Neural progenitor cell (in vitro differentiated cells): Measurements from ENCODE around the gene PAQR4. TPM values are rescaled to one million over a fixed set of nuclear protein-coding genes. Genes with fewer than 3 reads are reported as not detected.
A peak's percentile ranks its signal among the peaks of the same experiment; 100 is the strongest.

Experiments used
- DNase-seq: peaks from one replicate; pipeline ENCODE4 v3.0.0-alpha.2; 2016; ENCODE audit warnings: low spot score
- H2AFZ ChIP-seq: fragments of 200-600 bp; sonication (generic); replicated peaks from 2 replicates; pipeline ENCODE4 v1.6.1; 2016; ENCODE audit warnings: antibody characterized with exemption
- H3F3A ChIP-seq: fragments of 200-600 bp; sonication (generic); 2 replicates; pipeline ENCODE4 v1.6.1; 2016; ENCODE audit warnings: antibody characterized with exemption, low read depth
- H3K27ac ChIP-seq: fragments of 200-600 bp; sonication (generic); 2 replicates; pipeline ENCODE4 v1.5.1; 2016; ENCODE audit warnings: mild to moderate bottlenecking
- H3K27me3 ChIP-seq: fragments of 200-600 bp; sonication (generic); 2 replicates; pipeline ENCODE4 v1.6.1; 2016; ENCODE audit warnings: mild to moderate bottlenecking, moderate library complexity
- H3K36me3 ChIP-seq: fragments of 200-600 bp; sonication (generic); 2 replicates; pipeline ENCODE4 v1.5.1; 2016
- H3K4me1 ChIP-seq: fragments of 200-600 bp; sonication (generic); 2 replicates; pipeline ENCODE4 v1.6.1; 2016; ENCODE audit warnings: mixed run types
- H3K4me2 ChIP-seq: fragments of 200-600 bp; sonication (generic); 2 replicates; pipeline ENCODE4 v1.6.1; 2016
- H3K4me3 ChIP-seq: fragments of 200-600 bp; sonication (generic); 2 replicates; pipeline ENCODE4 v1.5.1; 2016
- H3K79me2 ChIP-seq: fragments of 200-600 bp; sonication (generic); 2 replicates; pipeline ENCODE4 v1.6.1; 2016; ENCODE audit warnings: low read depth
- H3K9ac ChIP-seq: fragments of 200-600 bp; sonication (generic); 2 replicates; pipeline ENCODE4 v1.6.1; 2016
- H3K9me3 ChIP-seq: fragments of 200-600 bp; sonication (generic); 2 replicates; pipeline ENCODE4 v1.5.1; 2016; ENCODE audit warnings: low read depth
- H4K20me1 ChIP-seq: fragments of 200-600 bp; sonication (generic); 2 replicates; pipeline ENCODE4 v1.6.1; 2016; ENCODE audit warnings: low read depth
- H3K27ac Mint-ChIP-seq: 3 replicates; pipeline ENCODE4 v1.8.0; 2021; ENCODE audit warnings: mixed read lengths
- H3K27me3 Mint-ChIP-seq: 2 replicates; pipeline ENCODE4 v1.8.0; 2022; ENCODE audit warnings: low read depth, mild to moderate bottlenecking, inconsistent platforms, moderate library complexity, mixed read lengths; ENCODE audit not compliant: insufficient read depth
- H3K36me3 Mint-ChIP-seq: 3 replicates; pipeline ENCODE4 v1.8.0; 2021; ENCODE audit warnings: mixed read lengths
- H3K4me1 Mint-ChIP-seq: 3 replicates; pipeline ENCODE4 v1.8.0; 2021; ENCODE audit warnings: mixed read lengths
- H3K4me3 Mint-ChIP-seq: 3 replicates; pipeline ENCODE4 v1.8.0; 2021; ENCODE audit warnings: mild to moderate bottlenecking, moderate library complexity, mixed read lengths
- H3K9me3 Mint-ChIP-seq: 3 replicates; pipeline ENCODE4 v1.8.0; 2020; ENCODE audit warnings: mixed read lengths
- EZH2 ChIP-seq: fragments of 200-600 bp; sonication (generic); IDR thresholded peaks from 2 replicates; pipeline ENCODE4 v1.6.1; 2017; ENCODE audit warnings: antibody characterized with exemption, mild to moderate bottlenecking, moderate library complexity
- EZH2phosphoT487 ChIP-seq: fragments of 200-600 bp; sonication (generic); IDR thresholded peaks from 2 replicates; pipeline ENCODE4 v1.6.1; 2017; ENCODE audit warnings: antibody characterized with exemption
- total RNA-seq: library from RNA; depleted of rRNA; stranded (reverse); fragments of >200 nt; gene quantifications from 2 replicates; pipeline ENCODE4 v1.2.3, GENCODE V29; 2015; ENCODE audit warnings: low replicate concordance
- TF ChIP-seq, protein P1 (sequence below): fragments of 200-600 bp; sonication (generic); IDR thresholded peaks from 2 replicates; pipeline ENCODE4 v1.5.1; 2017; ENCODE audit warnings: antibody characterized with exemption, mild to moderate bottlenecking

Gene PAQR4
- total RNA-seq, 1 donor from 2014 or later: 3.3 TPM

GRCh38 chr16:3017794-3018506, 48.8 kb downstream of the PAQR4 start, which contains the start of gene CLDN6:
Gene CLDN6 (minus strand): TSS chr16:3018183. CDS start chr16:3016021, 2,162 bp downstream.
- Mint-ChIP-seq H3K4me3 (peak within 1 kb of the TSS; percentile 88), H3K9me3 (no peaks in the 10 kb centered on the region), H3K36me3 (peaks cover 2% of the 10 kb centered on the region), H3K27ac (no peak within 1 kb of the TSS), H3K27me3 (peaks cover 38% of the 10 kb centered on the region), H3K4me1 (peaks cover 49% of the 10 kb centered on the region)
- peak; percentile 96 for DNase-seq
- TF ChIP-seq EZH2phosphoT487 (no peak), EZH2 (no peak)
- TF ChIP-seq, protein P1, sequence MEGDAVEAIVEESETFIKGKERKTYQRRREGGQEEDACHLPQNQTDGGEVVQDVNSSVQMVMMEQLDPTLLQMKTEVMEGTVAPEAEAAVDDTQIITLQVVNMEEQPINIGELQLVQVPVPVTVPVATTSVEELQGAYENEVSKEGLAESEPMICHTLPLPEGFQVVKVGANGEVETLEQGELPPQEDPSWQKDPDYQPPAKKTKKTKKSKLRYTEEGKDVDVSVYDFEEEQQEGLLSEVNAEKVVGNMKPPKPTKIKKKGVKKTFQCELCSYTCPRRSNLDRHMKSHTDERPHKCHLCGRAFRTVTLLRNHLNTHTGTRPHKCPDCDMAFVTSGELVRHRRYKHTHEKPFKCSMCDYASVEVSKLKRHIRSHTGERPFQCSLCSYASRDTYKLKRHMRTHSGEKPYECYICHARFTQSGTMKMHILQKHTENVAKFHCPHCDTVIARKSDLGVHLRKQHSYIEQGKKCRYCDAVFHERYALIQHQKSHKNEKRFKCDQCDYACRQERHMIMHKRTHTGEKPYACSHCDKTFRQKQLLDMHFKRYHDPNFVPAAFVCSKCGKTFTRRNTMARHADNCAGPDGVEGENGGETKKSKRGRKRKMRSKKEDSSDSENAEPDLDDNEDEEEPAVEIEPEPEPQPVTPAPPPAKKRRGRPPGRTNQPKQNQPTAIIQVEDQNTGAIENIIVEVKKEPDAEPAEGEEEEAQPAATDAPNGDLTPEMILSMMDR: peak; percentile 78
- H3K4me1 ChIP-seq: peaks cover 18% of the 10 kb centered on the region
- peak within 1 kb of the TSS; percentile 30 for H3K9ac ChIP-seq
- H3K4me2 ChIP-seq: peak within 1 kb of the TSS; percentile 89
- peaks cover 65% of the 10 kb centered on the region for H3F3A ChIP-seq
- peak within 1 kb of the TSS; percentile 91 for H3K4me3 ChIP-seq
- H3K27ac ChIP-seq: no peak within 1 kb of the TSS
- H3K9me3 ChIP-seq: no peaks in the 10 kb centered on the region
- H3K79me2 ChIP-seq: peaks cover 22% of the 10 kb centered on the region
- peaks cover 41% of the 10 kb centered on the region for H3K27me3 ChIP-seq
- no peak within 1 kb of the TSS for H2AFZ ChIP-seq
- peaks cover 62% of the 10 kb centered on the region for H4K20me1 ChIP-seq
- no peaks in the 10 kb centered on the region for H3K36me3 ChIP-seq

- TF ChIP-seq EZH2phosphoT487: no peak
- TF ChIP-seq, protein P1: no peak
- TF ChIP-seq EZH2: no peak
Observed at GRCh38 chr16:3019594-3020246, 50.6 kb downstream of the PAQR4 start.

GRCh38 chr16:3020247-3020603, 51.1 kb downstream of the PAQR4 start, which contains the start of gene TNFRSF12A:
Gene TNFRSF12A (plus strand): TSS chr16:3020368. CDS start chr16:3020398, 30 bp downstream.
- peaks cover 56% of the 10 kb centered on the region for H4K20me1 ChIP-seq
- no peak within 1 kb of the TSS for H3K9ac ChIP-seq
- Mint-ChIP-seq H3K27ac (peak within 1 kb of the TSS; percentile 87), H3K27me3 (peaks cover 32% of the 10 kb centered on the region), H3K36me3 (peaks cover 5% of the 10 kb centered on the region), H3K4me3 (peak within 1 kb of the TSS; percentile 93), H3K9me3 (no peaks in the 10 kb centered on the region), H3K4me1 (peaks cover 54% of the 10 kb centered on the region)
- H3K27me3 ChIP-seq: peaks cover 26% of the 10 kb centered on the region
- peaks cover 21% of the 10 kb centered on the region for H3K4me1 ChIP-seq
- H3K4me3 ChIP-seq: peak within 1 kb of the TSS; percentile 75
- peak within 1 kb of the TSS; percentile 38 for H2AFZ ChIP-seq
- no peaks in the 10 kb centered on the region for H3K9me3 ChIP-seq
- H3K4me2 ChIP-seq: peak within 1 kb of the TSS; percentile 84
- TF ChIP-seq EZH2: no peak
- H3K79me2 ChIP-seq: peaks cover 32% of the 10 kb centered on the region
- peaks cover 65% of the 10 kb centered on the region for H3F3A ChIP-seq
- H3K36me3 ChIP-seq: no peaks in the 10 kb centered on the region
- no peak within 1 kb of the TSS for H3K27ac ChIP-seq
- DNase-seq: peak; percentile 93

More at GRCh38 chr16:3019594-3020246, 50.6 kb downstream of the PAQR4 start:
- Mint-ChIP-seq H3K36me3 (peaks cover 5% of the 10 kb centered on the region), H3K4me1 (peaks cover 58% of the 10 kb centered on the region), H3K9me3 (no peaks in the 10 kb centered on the region), H3K27me3 (peaks cover 36% of the 10 kb centered on the region), H3K27ac (peak overlapping the region; percentile 86), H3K4me3 (peak overlapping the region; percentile 90)
- Histone ChIP-seq H3K9me3 (no peaks in the 10 kb centered on the region), H3K4me1 (peaks cover 21% of the 10 kb centered on the region), H3K9ac (no peak overlapping the region), H3F3A (peaks cover 68% of the 10 kb centered on the region), H3K36me3 (no peaks in the 10 kb centered on the region), H3K4me3 (peak overlapping the region; percentile 75), H3K4me2 (peak overlapping the region; percentile 84), H3K27ac (no peak overlapping the region), H3K27me3 (peaks cover 26% of the 10 kb centered on the region), H3K79me2 (peaks cover 26% of the 10 kb centered on the region), H2AFZ (no peak overlapping the region), H4K20me1 (peaks cover 56% of the 10 kb centered on the region)
- no peak for DNase-seq
